HCT116 (cell line): Measurements from ENCODE around the gene SYT9.
A peak's percentile ranks its signal among the peaks of the same experiment; 100 is the strongest.

Experiments
- CBX3 ChIP-seq: IDR thresholded peaks from 2 replicates; pipeline ENCODE4 v1.6.1; 2012; ENCODE audit warnings: low read depth
- CEBPB ChIP-seq: IDR thresholded peaks from 2 replicates; pipeline ENCODE4 v1.6.1; 2012; ENCODE audit warnings: low read depth
- EZH2 ChIP-seq: fragments of 200-600 bp; sonication (generic); IDR thresholded peaks from 2 replicates; pipeline ENCODE4 v1.6.1; 2017; ENCODE audit warnings: antibody characterized with exemption, mixed run types
- EZH2phosphoT487 ChIP-seq: fragments of 200-600 bp; IDR thresholded peaks from 2 replicates; pipeline ENCODE4 v1.6.1; 2018; ENCODE audit warnings: antibody characterized with exemption, borderline replicate concordance
- FOSL1 ChIP-seq: IDR thresholded peaks from 2 replicates; pipeline ENCODE4 v1.6.1; 2012; ENCODE audit warnings: low read depth
- POLR2A ChIP-seq: IDR thresholded peaks from 2 replicates; pipeline ENCODE4 v1.7.0; 2011; ENCODE audit warnings: borderline replicate concordance; ENCODE audit not compliant: insufficient read depth, insufficient read length; ENCODE audit errors: extremely low read depth
- POLR2AphosphoS5 ChIP-seq: IDR thresholded peaks from 2 replicates; pipeline ENCODE4 v1.6.1; 2011; ENCODE audit warnings: mild to moderate bottlenecking, low read depth, low read length, moderate library complexity
- SIN3A ChIP-seq: IDR thresholded peaks from 2 replicates; pipeline ENCODE4 v1.6.1; 2012; ENCODE audit warnings: low read depth
- SP1 ChIP-seq: IDR thresholded peaks from 2 replicates; pipeline ENCODE4 v1.6.1; 2012; ENCODE audit warnings: low read depth
- YY1 ChIP-seq: IDR thresholded peaks from 2 replicates; pipeline ENCODE4 v1.6.1; 2011; ENCODE audit warnings: low read length, low read depth, moderate library complexity, mild to moderate bottlenecking; ENCODE audit not compliant: insufficient replicate concordance; ENCODE audit errors: extremely low read depth
- TF ChIP-seq, protein P1 (sequence below), 3 experiments: fragments of 200-600 bp in 1 of 3; sonication (generic) in 1 of 3; IDR thresholded peaks in 2 of 3; conservative IDR thresholded peaks in 1 of 3; 2 replicates each; pipeline ENCODE4 v1.5.1; 2012 to 2017; ENCODE audit warnings: low read depth in 2 of 3, low read length in 2 of 3, antibody characterized with exemption in 1 of 3, borderline replicate concordance in 1 of 3, control low read depth in 1 of 3, mild to moderate bottlenecking in 1 of 3, mixed read lengths in 1 of 3, mixed run types in 1 of 3, moderate library complexity in 1 of 3; ENCODE audit not compliant: insufficient read depth in 1 of 3
- TF ChIP-seq, protein P2 (sequence below): IDR thresholded peaks from 2 replicates; pipeline ENCODE4 v1.6.1; 2012

DNA sequence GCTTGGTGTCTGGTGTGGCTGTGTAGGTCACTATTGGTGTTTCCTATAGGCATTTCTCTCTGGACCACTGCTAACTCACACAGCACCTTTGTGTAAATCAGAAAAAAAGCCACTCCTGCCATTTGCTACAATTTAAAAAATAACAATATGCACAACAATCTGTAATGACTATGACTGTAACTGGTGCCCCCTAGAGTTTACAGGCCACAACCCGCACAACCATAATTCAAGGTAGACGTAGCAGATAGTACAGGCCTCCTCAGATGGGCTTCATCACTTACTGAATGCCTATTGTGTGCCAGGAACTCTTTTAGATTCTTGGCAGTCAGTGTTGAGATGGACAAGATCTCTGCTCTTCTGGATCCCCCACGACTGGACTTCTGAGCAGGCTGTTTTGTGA lies 47.7 kb downstream of the SYT9 start:
- TF ChIP-seq, protein P1, sequence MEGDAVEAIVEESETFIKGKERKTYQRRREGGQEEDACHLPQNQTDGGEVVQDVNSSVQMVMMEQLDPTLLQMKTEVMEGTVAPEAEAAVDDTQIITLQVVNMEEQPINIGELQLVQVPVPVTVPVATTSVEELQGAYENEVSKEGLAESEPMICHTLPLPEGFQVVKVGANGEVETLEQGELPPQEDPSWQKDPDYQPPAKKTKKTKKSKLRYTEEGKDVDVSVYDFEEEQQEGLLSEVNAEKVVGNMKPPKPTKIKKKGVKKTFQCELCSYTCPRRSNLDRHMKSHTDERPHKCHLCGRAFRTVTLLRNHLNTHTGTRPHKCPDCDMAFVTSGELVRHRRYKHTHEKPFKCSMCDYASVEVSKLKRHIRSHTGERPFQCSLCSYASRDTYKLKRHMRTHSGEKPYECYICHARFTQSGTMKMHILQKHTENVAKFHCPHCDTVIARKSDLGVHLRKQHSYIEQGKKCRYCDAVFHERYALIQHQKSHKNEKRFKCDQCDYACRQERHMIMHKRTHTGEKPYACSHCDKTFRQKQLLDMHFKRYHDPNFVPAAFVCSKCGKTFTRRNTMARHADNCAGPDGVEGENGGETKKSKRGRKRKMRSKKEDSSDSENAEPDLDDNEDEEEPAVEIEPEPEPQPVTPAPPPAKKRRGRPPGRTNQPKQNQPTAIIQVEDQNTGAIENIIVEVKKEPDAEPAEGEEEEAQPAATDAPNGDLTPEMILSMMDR (IDR thresholded peaks at IDR 0.05 in 2 of 3, conservative IDR thresholded peaks at IDR 0.05 in 1 of 3; ENCODE audit: borderline replicate concordance in 1 of 3, insufficient read depth in 1 of 3, low read depth in 2 of 3, low read length in 2 of 3) = peak in 1 of 3 experiments; percentile 25; a peak in 1 of 6 replicates
- TF ChIP-seq POLR2A (no peak), SIN3A (no peak), POLR2AphosphoS5 (no peak), FOSL1 (no peak), YY1 (no peak), CEBPB (no peak), CBX3 (no peak), EZH2phosphoT487 (no peak), SP1 (no peak), EZH2 (no peak)
- TF ChIP-seq, protein P2, sequence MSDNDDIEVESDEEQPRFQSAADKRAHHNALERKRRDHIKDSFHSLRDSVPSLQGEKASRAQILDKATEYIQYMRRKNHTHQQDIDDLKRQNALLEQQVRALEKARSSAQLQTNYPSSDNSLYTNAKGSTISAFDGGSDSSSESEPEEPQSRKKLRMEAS = no peak
